ENCODE data around the gene MATCAP1.

DNA sequence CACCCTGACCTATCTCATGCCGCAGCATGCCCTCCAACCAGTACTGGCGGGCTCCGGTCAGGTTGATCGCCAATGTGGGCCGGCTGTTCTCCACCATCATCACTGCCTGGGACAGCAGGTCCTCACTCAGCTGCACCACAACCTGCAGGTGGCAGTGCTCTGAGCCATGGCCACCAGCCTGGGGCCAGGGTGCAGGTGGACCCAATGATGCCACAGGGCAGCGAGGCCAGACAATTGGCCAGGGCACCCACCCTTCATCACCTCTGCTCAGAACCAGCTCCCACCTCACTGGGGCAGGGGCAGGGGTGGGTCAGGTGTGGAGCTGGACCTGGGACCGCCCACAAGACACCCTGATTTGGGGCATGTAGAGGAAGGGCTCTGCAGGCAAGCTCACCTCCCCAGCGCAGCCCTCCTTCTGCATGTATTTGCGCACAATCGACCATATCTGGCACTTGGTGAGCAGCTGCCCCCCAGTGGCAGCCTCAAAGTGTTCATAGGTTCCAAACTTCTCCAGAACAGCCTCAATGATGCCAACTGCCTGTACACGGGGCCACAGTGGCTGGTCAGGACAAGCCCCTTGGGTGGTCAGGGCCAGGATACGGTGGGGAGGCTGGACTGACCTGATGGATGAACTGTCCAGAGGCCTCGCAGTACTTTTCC, 4.2 kb downstream of the MATCAP1 start:
- TF ChIP-seq, protein P1, sequence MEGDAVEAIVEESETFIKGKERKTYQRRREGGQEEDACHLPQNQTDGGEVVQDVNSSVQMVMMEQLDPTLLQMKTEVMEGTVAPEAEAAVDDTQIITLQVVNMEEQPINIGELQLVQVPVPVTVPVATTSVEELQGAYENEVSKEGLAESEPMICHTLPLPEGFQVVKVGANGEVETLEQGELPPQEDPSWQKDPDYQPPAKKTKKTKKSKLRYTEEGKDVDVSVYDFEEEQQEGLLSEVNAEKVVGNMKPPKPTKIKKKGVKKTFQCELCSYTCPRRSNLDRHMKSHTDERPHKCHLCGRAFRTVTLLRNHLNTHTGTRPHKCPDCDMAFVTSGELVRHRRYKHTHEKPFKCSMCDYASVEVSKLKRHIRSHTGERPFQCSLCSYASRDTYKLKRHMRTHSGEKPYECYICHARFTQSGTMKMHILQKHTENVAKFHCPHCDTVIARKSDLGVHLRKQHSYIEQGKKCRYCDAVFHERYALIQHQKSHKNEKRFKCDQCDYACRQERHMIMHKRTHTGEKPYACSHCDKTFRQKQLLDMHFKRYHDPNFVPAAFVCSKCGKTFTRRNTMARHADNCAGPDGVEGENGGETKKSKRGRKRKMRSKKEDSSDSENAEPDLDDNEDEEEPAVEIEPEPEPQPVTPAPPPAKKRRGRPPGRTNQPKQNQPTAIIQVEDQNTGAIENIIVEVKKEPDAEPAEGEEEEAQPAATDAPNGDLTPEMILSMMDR (IDR thresholded peaks at IDR 0.05): no peak
- no peak for TF ChIP-seq EP300 (IDR thresholded peaks at IDR 0.05)
